ENCODE results near the gene HSP90AB1.
"Not testable (repeated sequence)": the region's sequence is repeated elsewhere in the genome, so short reads cannot be mapped to it uniquely, and the experiment has no call there.

The HSP90AB1 gene

GRCh38 chr6:44222486-44223318 is 24.2 kb upstream of the HSP90AB1 start:
- no peak for DNase-seq (ENCODE audit: low read depth)

- no peak for DNase-seq (ENCODE audit: low read depth)
Observed at GRCh38 chr6:44223319-44224028, 23.4 kb upstream of the HSP90AB1 start, which contains the start of gene SLC29A1. TSS of gene SLC29A1 (plus strand) at chr6:44223595. CDS start at chr6:44227314, 3,719 bp downstream.

GRCh38 chr6:44224029-44224964 is 22.6 kb upstream of the HSP90AB1 start:
- peak; percentile 28 for DNase-seq (ENCODE audit: low read depth)

- DNase-seq (ENCODE audit: low read depth), result no peak
Observed at GRCh38 chr6:44224965-44225305, 22.0 kb upstream of the HSP90AB1 start.

- DNase-seq (ENCODE audit: low read depth), result no peak
Observed at GRCh38 chr6:44225579-44226325, 21.1 kb upstream of the HSP90AB1 start.

- no peak for DNase-seq (ENCODE audit: low read depth)
Observed at GRCh38 chr6:44226368-44227147, 20.3 kb upstream of the HSP90AB1 start.

- no peak for DNase-seq (ENCODE audit: low read depth)
Observed at GRCh38 chr6:44227148-44227793, 19.6 kb upstream of the HSP90AB1 start.

GRCh38 chr6:44228031-44228430 is 18.9 kb upstream of the HSP90AB1 start:
- no peak for DNase-seq (ENCODE audit: low read depth)

- no peak for DNase-seq (ENCODE audit: low read depth)
Observed at GRCh38 chr6:44228433-44228832, 18.5 kb upstream of the HSP90AB1 start.

GRCh38 chr6:44228836-44229235 is 18.1 kb upstream of the HSP90AB1 start:
- DNase-seq (ENCODE audit: low read depth), result no peak

GRCh38 chr6:44229376-44230033 is 17.4 kb upstream of the HSP90AB1 start:
- DNase-seq (ENCODE audit: low read depth), result no peak

GRCh38 chr6:44230034-44230675 is 16.7 kb upstream of the HSP90AB1 start:
- no peak for DNase-seq (ENCODE audit: low read depth)

- not testable (repeated sequence) for DNase-seq (ENCODE audit: low read depth)
Observed at GRCh38 chr6:44231426-44231825, 15.5 kb upstream of the HSP90AB1 start.

- no peak for DNase-seq (ENCODE audit: low read depth)
Observed at GRCh38 chr6:44232676-44233566, 14.0 kb upstream of the HSP90AB1 start.

- DNase-seq (ENCODE audit: low read depth), result no peak
Observed at GRCh38 chr6:44233567-44234100, 13.3 kb upstream of the HSP90AB1 start.

GRCh38 chr6:44234101-44235025 is 12.5 kb upstream of the HSP90AB1 start:
- DNase-seq (ENCODE audit: low read depth), result no peak

GRCh38 chr6:44235269-44235668 is 11.6 kb upstream of the HSP90AB1 start:
- no peak for DNase-seq (ENCODE audit: low read depth)
